Choroid plexus epithelial cell (primary cell): ENCODE measurements around the gene WASHC3.
A peak's percentile ranks its signal among the peaks of the same experiment; 100 is the strongest.

Source experiments
- DNase-seq: peaks from one replicate; pipeline ENCODE4 v3.0.0-alpha.2; 2010; ENCODE audit warnings: low read depth
- H3K4me3 ChIP-seq: 2 replicates; pipeline ENCODE4 v1.5.1; 2011; ENCODE audit warnings: low read depth, mild to moderate bottlenecking, control low read depth, low read length, moderate library complexity
- TF ChIP-seq, protein P1 (sequence below): conservative IDR thresholded peaks from 2 replicates; pipeline ENCODE4 v1.5.1; 2011; ENCODE audit warnings: low read depth, mild to moderate bottlenecking, control low read depth, inconsistent platforms, low read length, moderate library complexity

Gene WASHC3, protein sequence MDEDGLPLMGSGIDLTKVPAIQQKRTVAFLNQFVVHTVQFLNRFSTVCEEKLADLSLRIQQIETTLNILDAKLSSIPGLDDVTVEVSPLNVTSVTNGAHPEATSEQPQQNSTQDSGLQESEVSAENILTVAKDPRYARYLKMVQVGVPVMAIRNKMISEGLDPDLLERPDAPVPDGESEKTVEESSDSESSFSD

DNA sequence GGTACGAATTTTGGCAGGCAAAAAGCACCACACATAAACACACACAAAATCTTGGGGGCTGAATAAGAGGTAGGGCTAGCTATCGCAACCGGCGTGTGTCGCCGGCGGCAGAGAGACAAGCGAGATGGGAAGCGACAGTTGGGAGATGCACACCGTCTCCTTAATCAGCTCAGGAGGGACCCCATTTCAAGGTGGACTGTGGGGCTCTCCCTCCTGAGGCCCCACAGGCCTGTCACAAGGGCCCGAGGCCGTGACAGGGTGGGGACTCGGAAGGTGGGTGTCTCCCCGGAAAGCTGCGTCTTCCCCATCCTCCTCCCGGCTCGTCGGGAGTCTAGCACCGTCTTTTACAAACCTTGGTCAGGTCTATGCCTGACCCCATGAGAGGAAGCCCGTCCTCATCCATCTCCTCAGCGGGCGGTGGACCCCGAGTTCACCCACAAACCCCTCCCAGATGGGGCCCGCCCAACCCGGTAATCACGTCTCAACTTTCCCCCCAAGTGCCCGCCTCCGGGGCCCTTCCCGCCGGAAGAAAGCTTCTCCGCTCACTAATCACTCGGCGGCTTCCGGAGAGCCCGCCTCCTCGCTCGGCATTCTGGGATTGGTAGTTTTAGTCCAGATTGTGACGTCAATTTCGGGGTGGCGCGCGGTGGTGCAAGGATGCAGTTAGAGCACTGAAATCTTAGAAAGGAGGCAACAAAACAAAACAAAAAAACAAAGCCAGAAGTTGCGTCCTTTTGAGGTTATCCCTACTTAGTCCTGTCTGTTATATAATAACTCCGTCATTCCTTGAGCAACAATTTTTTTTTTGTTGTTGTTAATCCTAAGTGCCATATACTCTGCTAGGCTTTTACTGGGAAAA lies at the start of gene WASHC3:
Gene WASHC3 (minus strand): TSS at position 432 of the 859 bp plus-strand sequence. CDS start 29 bp downstream, at position 403.
- TF ChIP-seq, protein P1, sequence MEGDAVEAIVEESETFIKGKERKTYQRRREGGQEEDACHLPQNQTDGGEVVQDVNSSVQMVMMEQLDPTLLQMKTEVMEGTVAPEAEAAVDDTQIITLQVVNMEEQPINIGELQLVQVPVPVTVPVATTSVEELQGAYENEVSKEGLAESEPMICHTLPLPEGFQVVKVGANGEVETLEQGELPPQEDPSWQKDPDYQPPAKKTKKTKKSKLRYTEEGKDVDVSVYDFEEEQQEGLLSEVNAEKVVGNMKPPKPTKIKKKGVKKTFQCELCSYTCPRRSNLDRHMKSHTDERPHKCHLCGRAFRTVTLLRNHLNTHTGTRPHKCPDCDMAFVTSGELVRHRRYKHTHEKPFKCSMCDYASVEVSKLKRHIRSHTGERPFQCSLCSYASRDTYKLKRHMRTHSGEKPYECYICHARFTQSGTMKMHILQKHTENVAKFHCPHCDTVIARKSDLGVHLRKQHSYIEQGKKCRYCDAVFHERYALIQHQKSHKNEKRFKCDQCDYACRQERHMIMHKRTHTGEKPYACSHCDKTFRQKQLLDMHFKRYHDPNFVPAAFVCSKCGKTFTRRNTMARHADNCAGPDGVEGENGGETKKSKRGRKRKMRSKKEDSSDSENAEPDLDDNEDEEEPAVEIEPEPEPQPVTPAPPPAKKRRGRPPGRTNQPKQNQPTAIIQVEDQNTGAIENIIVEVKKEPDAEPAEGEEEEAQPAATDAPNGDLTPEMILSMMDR: no peak
- peak within 1 kb of the TSS; percentile 89 for H3K4me3 ChIP-seq
- DNase-seq: peak; percentile 96

DNA sequence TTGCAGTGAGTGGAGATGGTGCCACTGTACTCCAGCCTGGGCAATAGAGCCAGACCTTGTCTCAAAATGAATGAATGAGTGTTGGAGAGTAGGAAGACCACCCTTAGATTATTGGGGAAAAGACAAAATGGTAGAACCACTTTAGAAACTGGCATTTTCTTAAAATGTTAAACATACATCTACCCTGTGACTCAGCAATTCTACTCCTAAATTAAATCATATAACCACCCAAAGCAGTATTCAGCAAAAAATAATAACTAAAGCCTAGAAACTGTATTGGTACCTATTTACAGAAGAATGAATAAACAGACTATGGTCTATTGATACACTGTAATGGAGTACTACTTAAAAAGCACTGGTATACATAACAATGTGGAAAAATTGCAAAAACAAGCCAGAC lies 49.0 kb upstream of the WASHC3 start:
- no peak for DNase-seq
- TF ChIP-seq, protein P1: no peak

DNA sequence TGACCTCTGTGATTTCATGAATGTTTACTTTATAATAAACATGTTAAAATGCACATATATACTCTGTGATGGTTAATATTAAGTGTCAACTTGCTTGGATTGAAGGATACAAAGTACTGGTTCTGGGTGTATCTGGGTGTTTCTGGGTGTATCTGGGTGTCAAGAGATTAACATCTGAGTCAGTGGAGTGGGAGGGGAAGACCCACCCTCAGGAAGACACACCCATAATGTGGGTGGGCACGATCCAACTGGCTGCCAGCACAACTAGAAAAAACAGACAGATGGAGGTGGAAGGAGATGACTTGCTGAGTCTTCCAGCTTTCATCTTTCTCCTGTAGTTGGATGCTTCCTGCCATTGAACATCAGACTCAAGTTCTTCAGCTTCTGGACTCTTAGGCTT lies 46.2 kb upstream of the WASHC3 start:
- no peak for DNase-seq
- TF ChIP-seq, protein P1: no peak
- H3K4me3 ChIP-seq: no peak overlapping the region

More for the DNA sequence above, 49.0 kb upstream of the WASHC3 start:
- no peak overlapping the region for H3K4me3 ChIP-seq

DNA sequence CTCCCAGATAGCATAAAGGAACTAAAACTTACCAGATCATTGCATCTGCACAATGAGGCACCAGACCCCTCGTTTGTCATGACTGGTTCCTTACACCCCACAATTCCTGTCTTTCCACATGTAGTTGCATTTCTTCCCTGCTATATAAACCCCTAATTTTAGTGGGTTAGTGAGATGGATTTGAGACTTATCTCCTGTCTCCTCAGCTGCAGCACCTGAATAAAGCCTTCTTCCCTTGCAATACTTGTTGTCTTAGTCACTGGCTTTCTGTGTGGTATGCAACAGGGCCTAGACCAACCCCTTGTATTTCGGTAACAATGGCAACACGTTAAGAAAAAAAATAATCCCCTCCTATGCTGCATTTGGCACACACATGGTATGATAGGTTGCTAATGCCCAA lies 45.1 kb upstream of the WASHC3 start:
- TF ChIP-seq, protein P1: no peak
- no peak overlapping the region for H3K4me3 ChIP-seq
- DNase-seq: no peak

DNA sequence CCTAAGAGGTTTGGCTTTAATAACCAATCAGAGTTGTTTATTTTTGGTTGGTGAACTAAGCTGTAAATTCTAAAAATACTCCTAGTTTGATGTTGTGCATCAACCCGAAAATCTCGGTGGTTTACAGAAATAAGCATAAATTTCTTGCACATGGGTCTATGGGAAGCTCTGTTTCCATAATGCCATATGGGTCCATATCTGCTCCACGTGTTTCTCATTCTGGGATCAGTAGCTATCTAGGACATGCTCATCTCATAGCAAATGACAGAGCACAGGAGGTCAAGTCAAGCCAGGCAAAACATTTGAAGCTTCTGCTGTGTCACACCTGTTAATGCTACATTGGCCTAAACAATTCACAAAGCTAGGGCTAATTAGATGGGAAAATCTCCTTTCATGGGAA lies 35.1 kb upstream of the WASHC3 start:
- DNase-seq: no peak
- TF ChIP-seq, protein P1: no peak
- H3K4me3 ChIP-seq: no peak overlapping the region

DNA sequence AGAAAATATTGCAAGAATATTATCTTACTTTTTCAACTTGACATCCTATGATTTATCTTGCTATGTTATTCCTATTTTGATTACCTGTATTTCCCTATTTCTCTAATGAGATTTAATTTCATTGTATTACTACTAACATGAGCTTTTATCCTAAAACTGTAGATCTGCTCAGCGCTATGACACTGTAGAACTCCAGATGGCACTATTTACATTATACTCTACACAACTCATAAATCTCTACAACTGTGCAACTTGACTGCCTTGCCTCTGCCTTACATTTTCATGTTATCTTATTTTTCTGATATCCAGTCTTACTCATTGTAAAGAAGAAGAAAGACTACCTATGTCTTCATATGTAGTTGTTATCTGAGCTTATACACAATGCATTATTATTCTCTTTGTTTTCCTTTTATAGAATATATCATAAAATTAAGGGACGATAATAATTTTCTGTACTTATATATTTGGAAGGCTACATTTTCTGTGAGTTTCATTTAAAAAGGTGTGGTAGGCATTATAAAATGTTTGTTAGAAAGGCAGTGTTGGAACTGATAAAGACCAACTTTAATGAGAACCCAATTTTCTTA lies 34.0 kb upstream of the WASHC3 start:
- peak; percentile 72 for DNase-seq
- TF ChIP-seq, protein P1: peak; percentile 66
- H3K4me3 ChIP-seq: no peak overlapping the region
